GM19452 (cell line): ENCODE data around the gene FCMR.
"Not testable (repeated sequence)": the region's sequence is repeated elsewhere in the genome, so short reads cannot be mapped to it uniquely, and the experiment has no call there.

ENCODE experiments used
- ATAC-seq: cut with Tn5 transposase; IDR thresholded peaks from one replicate; pipeline ENCODE4 v1.9.1; 2021; ENCODE audit not compliant: unreplicated experiment

Gene FCMR

DNA sequence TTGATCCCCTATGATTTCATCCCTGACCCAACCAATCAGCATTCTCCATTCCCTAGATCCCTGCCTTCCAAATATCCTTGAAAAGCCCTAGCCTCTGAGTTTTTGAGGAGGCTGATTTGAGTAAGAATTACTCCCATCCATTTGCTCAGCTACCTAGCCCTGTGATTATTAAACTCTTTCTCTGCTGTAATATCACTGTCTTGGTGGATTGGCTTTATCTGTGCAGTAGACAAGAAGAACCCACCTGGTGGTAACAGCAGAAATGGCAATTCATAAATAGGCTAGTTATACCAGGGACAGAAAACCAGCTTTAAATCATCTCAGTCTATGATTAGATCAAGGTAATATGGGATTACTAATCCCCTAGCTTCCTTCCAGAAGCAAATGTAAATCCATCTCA is 43.3 kb downstream of the FCMR start:
- ATAC-seq = no peak

DNA sequence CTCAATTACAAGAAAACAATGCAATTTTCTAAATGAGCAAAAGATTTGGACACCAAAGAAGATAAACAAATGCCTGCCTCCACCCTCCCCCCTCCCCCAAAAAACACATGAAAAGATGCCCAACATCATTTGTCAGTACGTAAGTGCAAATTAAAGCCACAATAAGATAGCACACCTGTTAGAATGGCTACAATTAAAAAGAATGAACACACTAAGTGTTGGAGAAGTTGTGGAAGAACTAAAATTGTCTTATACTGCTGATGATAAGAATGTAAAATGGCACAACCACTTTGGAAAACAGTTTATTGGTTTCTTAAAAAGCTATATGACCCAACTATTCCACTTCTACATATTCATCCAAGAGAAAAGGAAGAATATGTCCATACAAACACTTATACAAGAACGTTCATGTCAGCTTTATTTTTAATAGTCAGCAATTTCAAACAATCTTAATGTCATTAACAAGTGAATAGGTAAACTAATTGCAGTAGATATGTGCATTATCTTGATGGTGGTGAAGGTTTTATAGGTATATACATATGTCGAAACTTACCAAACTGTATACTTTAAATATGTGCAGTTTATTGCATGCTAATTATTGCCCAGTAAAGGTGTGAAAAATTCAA is 45.9 kb downstream of the FCMR start:
- ATAC-seq = no peak

DNA sequence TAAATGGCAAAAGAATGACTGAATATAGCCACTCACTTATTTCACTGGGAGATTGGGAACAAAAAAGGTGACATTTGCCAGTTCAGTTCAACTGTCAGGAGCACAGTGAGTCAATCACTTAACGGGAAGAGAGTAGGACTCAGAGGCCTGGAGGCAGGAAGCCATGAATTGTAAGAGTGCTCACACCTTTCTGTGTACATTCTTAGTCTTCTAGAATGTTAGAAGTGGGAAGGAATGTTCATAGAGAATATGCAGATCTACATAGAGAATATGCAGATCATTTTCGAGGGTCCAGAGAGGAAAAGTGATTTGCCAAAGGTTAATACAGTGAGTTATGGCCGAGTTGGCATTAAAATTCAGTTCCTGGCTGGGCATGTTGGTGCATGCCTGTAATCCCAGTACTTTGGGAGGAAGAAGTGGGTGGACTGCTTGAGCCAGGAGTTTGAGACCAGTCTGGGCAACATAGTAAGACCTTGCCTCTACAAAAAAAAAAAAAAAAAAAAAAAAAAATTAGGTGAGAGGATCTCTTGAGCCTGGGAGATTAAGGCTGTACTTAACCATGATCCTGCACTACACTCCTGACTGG is 48.0 kb downstream of the FCMR start:
- no peak for ATAC-seq

DNA sequence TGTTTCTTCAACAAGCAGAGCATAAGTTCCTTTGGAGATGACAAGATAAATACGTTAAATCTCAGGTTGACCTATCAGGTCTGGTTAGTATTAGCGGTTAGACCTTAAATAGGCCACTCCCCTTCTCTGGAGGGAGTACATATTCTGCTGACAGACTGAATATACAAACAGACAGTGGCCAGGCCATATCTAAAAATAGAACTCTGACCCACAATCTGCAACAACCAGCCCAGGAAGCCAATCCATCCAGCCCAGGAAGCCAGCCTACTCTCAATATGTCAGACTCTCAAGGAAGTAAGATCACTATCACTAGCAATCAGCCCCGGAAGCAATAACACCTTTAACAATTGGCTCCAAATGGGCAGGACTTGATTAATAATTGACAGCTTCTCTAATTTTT is 49.6 kb downstream of the FCMR start:
- no peak for ATAC-seq

DNA sequence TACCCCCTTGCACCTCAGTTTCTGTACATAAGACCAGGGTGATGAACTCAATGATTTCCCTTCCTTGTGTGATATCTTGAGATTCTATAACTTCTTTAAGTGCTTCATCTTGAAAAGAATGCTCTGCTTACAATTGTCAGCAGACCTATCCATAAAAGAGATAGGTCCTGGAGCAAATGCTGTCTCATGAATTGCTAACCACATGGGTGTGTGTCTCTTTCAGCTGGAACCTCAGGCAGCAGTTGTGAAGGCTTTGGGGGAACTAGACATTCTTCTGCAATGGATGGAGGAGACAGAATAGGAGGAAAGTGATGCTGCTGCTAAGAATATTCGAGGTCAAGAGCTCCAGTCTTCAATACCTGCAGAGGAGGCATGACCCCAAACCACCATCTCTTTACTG is 53.5 kb downstream of the FCMR start:
- no peak for ATAC-seq

DNA sequence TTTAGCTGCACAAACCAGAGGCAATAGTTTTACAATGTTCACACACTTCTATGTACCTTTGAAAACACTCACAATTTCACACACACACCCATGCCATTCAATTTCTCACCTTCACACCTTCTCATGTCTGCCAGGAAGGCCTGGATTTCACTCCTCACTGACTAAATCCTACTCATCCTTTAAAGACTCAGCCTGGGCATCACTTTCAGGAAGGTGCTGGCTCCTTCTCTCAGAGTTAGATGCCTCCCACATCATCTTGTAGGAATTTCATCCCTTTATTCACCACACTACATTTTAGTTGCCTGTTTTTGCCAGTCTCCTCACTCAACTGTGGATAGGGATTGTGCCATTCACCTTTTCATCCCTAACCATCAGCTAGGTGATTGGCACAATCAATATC is 54.0 kb downstream of the FCMR start:
- ATAC-seq = no peak

DNA sequence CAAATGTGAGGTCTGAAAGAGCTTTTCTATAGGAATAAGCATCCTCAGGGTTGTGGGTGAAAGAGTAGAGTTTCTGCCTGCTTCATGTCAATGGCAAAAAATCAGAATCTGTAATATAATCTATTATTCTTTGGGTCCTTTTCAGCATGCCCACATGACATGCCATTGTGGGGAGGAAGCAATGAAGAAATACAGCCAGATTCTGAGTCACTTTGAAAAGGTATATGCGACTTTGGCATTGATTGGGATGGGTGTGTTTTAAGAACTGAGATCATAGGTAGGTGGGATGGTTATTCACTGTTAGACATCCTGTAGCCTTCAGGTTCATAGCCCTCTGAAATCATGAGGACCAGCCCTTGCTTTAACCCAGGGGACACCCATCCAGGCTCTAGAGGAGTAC is 54.5 kb downstream of the FCMR start:
- no peak for ATAC-seq

DNA sequence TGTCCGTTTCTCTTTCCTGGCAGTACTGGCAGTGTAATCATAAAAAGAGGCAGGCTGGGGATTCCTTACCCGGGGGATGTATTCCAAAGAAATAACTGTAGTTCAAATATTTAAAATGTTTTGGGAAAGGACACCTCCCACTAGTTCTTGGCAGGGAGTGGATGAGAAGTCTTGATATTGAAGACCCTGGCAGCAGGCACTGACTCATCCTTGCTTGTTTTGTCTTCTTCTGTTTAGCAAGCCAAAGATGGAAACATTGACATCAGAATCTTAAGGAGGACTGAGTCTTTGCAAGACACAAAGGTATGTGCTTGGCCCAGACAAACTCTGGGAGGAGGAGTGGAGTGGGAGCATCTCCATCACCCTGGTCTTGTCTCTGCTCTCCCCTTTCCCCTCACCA is 55.7 kb downstream of the FCMR start:
- ATAC-seq = no peak

DNA sequence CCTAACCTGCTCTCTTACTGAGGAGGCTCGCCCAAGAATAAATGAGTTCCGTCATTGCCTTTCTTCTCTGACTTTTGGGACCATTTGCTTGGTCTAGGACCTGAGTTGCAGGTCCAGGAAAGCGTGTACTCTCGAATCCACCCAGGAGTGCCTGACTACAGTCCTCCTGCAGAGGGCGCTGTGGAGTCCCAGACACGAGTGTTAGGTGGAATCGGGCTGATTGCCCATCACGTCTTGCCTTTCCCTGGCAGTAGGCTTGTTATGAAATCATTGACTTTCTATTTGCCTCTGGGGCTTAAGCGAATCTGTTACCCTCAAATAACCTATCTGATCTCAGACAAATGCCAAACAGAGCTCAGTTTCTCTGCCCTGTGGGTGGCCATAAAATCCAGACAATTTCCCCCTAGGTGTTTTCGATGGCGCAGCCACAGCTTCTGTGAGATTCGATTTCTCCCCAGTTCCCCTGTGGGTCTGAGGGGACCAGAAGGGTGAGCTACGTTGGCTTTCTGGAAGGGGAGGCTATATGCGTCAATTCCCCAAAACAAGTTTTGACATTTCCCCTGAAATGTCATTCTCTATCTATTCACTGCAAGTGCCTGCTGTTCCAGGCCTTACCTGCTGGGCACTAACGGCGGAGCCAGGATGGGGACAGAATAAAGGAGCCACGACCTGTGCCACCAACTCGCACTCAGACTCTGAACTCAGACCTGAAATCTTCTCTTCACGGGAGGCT is 56.6 kb downstream of the FCMR start, which contains the start of gene IL20:
Gene IL20, plus strand, starts transcription at position 685 of the 733 bp plus-strand sequence. CDS start 230 bp downstream, outside the sequence.
- ATAC-seq = no peak

DNA sequence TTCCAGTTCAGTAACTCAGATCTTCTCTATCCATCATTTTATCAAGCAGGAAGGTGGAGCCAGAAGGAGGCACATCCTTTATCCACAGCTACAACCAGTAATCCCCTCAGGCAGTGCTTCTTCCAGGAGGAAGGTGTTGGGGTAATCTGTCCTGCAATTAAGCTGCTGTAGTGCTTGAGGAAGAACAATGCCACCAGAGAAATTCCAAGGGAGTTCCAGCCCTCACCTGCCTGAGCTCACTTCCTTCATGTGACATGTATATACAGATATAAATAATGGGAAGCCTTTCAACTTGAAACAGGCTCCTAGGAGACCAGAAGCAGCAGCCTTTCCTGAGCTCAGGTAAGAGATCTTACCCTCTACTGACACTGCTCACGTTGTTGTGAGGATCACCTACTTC is 58.5 kb downstream of the FCMR start:
- ATAC-seq = no peak

DNA sequence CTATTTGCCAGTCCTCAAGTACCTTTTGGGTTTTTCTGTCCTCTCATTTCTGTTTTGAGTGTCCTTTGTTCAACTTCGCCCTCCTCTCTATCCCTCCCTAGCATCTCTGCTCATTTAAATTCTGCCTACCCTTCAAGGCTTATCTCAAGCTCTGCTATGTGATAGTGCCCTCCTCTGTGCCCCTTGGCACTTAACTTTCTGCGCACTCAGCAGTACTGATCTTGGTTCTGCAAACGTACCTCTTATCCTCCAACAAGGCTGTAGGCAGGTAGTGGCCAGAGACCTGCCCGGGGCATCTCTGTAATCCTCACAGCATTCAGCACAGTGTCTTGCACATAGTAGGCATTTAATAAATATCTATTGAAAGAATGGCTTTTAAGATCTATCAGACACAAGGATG is 61.6 kb downstream of the FCMR start:
- no peak for ATAC-seq

DNA sequence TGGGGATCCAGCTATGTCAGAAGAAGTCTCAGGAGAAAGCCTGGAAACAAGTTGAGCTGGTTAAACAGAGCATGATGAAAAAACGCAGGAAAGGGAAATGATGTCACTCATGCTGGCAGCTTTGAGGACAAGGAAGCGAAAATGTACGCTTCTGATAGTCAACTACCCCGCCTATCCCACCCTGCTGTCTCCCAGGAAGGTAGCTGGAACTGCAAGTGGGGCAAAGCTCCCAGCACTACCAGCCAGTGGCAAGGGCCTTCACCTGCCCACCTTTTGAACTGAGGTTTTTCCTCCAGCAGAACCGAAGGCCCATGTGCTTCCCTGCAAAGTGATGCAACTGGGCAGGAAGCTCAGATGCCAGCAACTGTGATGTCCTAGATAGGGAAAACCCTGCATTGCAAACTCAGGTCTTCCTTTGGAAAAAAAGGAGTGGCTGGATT is 62.6 kb downstream of the FCMR start:
- ATAC-seq = no peak

DNA sequence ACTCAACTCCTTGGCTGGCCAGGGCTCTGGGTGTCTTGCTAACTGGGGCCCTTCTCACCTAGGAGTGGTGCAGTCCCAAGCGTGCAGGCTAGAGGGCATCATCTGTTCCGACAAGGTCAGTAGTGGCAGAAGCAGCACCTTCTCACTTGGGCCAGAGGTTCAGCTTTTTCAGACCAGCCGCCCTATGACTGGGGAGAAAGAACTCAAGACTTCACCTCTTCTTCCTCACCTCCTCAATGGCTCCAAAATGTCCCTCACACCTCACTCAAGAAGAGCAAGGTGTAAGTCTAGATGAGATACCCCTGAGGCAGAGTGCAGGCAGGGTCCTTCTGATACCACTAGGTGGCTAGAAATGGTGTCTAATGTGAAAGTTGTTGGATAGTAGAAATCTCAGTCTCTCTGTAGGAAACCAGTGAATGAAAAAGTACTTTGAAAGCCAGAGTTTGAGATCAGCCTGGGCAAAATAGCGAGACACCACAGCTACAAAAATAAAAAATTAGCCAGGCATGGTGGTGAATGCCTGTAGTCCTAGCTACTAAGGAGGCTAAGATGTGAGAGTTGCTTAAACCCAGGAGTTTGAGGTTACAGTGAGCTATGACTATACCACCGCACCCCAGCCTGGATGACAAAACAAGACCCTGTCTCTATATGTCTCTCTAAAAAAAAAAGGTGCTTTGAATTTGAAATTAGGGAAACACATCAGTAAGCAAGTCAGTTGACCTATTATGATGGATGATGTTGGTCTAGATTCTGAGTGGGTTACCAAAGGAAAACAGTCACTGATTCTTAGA is 64.9 kb downstream of the FCMR start:
- no peak for ATAC-seq

DNA sequence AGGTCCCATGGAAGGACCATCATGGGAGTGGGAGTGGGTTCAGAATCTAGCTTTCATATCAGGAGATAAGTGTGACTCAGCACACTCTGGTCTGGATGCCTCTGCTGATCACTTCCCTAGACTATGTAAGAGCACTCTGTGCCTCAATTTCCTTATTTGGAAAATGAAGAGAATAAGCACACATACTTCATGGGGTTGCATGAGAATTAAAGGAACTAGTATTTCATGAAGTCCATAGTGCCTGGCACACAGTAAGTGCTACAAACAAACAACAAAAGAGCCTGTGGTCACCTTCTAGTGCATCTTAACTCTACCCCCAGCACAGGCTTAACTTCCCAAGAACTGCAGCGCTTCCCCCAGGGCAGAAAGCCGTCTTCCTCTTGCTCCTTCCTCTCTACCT is 65.9 kb downstream of the FCMR start:
- no peak for ATAC-seq

DNA sequence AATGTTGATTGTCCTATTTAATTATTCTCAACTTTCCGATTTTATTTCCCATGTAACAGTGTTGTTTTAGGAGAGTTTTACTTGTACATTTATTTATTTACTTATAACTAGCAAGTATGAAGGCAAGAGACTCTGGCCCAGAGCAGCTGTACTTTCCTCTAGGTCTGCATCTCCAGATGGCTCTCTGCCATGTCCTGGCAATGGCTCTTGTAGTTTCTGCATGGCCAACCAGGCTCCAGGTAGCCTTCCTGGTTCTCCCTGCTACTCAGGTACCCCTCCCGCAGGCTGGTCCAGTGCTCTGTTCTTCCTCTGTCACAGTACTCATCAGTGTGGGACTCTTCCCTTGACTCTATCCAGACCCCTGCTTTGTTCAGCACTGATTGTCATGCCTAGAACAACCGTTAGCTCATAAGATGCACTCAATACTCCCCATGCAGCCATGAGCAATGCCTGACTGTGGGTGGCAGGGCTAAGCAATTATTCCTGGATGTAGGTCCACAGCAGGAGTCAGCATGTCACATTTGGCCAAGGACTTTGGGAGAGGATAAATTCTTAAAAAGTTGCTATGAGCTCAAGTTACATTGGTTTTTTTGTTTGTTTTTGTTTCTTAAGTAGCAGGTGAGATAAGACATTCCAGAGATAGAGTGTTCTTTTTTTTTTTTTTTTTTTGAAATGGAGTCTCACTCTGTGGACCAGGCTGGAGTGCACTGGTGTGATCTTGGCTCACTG is 67.2 kb downstream of the FCMR start:
- ATAC-seq = no peak

DNA sequence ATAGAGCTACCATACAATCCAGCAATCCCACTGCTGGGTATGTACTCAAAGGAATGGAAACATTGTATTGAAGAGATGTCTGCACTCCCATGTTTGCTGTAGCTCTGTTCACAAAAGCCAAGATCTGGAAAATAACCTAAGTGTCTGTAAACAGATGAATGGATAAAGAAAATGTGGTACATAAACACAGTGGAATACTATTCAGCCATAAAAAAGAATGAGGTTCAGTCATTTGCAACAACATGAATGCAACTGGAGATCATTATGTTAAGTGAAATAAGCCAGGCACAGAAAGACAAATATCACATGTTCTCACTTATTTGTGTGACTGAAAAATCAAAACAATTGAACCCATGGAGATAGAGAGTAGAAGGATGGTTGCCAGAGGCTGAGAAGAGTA is 68.0 kb downstream of the FCMR start:
- ATAC-seq = not testable (repeated sequence)
